Spleen (tissue), 7 donors: ENCODE results near the gene MAP7D3.

ENCODE experiments used
- CTCF ChIP-seq, 11 experiments: fragments of 200-600 bp in 7 of 11; fragments of 450-650 bp in 4 of 11; sonication (generic) in 4 of 11; IDR thresholded peaks in 8 of 11; conservative IDR thresholded peaks in 3 of 11; 1 replicate in 7 of 11; 2 replicates in 4 of 11; pipeline versions ENCODE4 v1.4.0 to v1.8.0; 2016 to 2021; ENCODE audit warnings: antibody characterized with exemption in 11 of 11, inconsistent platforms in 4 of 11, mild to moderate bottlenecking in 1 of 11
- POLR2A ChIP-seq, 3 donors: fragments of 450-650 bp; IDR thresholded peaks; one replicate each; pipeline ENCODE4 v1.5.1; 2017; ENCODE audit warnings: antibody characterized with exemption in 3 of 3, mild to moderate bottlenecking in 1 of 3
- POLR2AphosphoS5 ChIP-seq, 3 donors: sonication (generic); formaldehyde crosslinking; IDR thresholded peaks; one replicate each; pipeline ENCODE4 v1.5.1; 2017; ENCODE audit warnings: antibody characterized with exemption in 3 of 3
- donor health status: DM: no; HTN: no; CAD: no; lungs with moderate emphysema.
- donor health status: DM: no; HTN: no; CAD: no.
- donor health status: DM: no; HTN: no; CAD: no.

GRCh38 chrX:136269921-136270320 lies 18.7 kb upstream of the MAP7D3 start:
- TF ChIP-seq CTCF (IDR thresholded peaks at IDR 0.05 in 8 of 11, conservative IDR thresholded peaks at IDR 0.05 in 3 of 11): no peak
- TF ChIP-seq POLR2A (IDR thresholded peaks at IDR 0.05): no peak
- no peak for TF ChIP-seq POLR2AphosphoS5 (IDR thresholded peaks at IDR 0.05)
